NOMO-1 treated with dmso at 0.1 percent for 144 hours (cell line): Measurements from ENCODE around the gene MAP3K5.
"Not testable (repeated sequence)": the region's sequence is repeated elsewhere in the genome, so short reads cannot be mapped to it uniquely, and the experiment has no call there.

Experiments used
- DNase-seq: peaks from one replicate; lab custom pipeline; 2025; ENCODE audit not compliant: unreplicated experiment; lab: John Stamatoyannopoulos, UW

The MAP3K5 gene

GRCh38 chr6:136728033-136728939 is 64.0 kb downstream of the MAP3K5 start:
- DNase-seq = no peak

GRCh38 chr6:136726837-136727557 is 65.3 kb downstream of the MAP3K5 start:
- DNase-seq = no peak

- no peak for DNase-seq
Measured at GRCh38 chr6:136725124-136725523, 67.2 kb downstream of the MAP3K5 start.

- no peak for DNase-seq
Measured at GRCh38 chr6:136723780-136724179, 68.5 kb downstream of the MAP3K5 start.

GRCh38 chr6:136721467-136721866 is 70.8 kb downstream of the MAP3K5 start:
- DNase-seq = no peak

- DNase-seq = peak; percentile 61
Measured at GRCh38 chr6:136720045-136720770, 72.1 kb downstream of the MAP3K5 start.

- DNase-seq = no peak
Measured at GRCh38 chr6:136719280-136720044, 72.8 kb downstream of the MAP3K5 start.

GRCh38 chr6:136718476-136718875 is 73.8 kb downstream of the MAP3K5 start:
- DNase-seq = no peak

- DNase-seq = no peak
Measured at GRCh38 chr6:136717716-136717990, 74.6 kb downstream of the MAP3K5 start.

- no peak for DNase-seq
Measured at GRCh38 chr6:136716917-136717715, 75.2 kb downstream of the MAP3K5 start.

GRCh38 chr6:136712642-136713041 is 79.6 kb downstream of the MAP3K5 start:
- not testable (repeated sequence) for DNase-seq

- no peak for DNase-seq
Measured at GRCh38 chr6:136711644-136712043, 80.6 kb downstream of the MAP3K5 start.

GRCh38 chr6:136710877-136711552 is 81.3 kb downstream of the MAP3K5 start:
- DNase-seq = no peak

GRCh38 chr6:136709429-136709828 is 82.8 kb downstream of the MAP3K5 start:
- no peak for DNase-seq

- DNase-seq = no peak
Measured at GRCh38 chr6:136706430-136706829, 85.8 kb downstream of the MAP3K5 start.

- DNase-seq = no peak
Measured at GRCh38 chr6:136703331-136703865, 88.9 kb downstream of the MAP3K5 start.

GRCh38 chr6:136701045-136701444 is 91.2 kb downstream of the MAP3K5 start:
- DNase-seq = no peak

GRCh38 chr6:136699358-136699757 is 92.9 kb downstream of the MAP3K5 start:
- DNase-seq = no peak

- no peak for DNase-seq
Measured at GRCh38 chr6:136696783-136697364, 95.4 kb downstream of the MAP3K5 start.
